PFSK-1 (cell line): ENCODE data around the gene MSTN.

Experiments used
- FOXP2 ChIP-seq: optimal IDR thresholded peaks from 2 replicates; pipeline ENCODE3; 2011; ENCODE audit warnings: borderline replicate concordance, control low read depth, inconsistent platforms; ENCODE audit not compliant: insufficient read depth; ENCODE audit errors: extremely low read length, extremely low read depth
- POLR2AphosphoS5 ChIP-seq: IDR thresholded peaks from 2 replicates; pipeline ENCODE4 v1.6.1; 2012; ENCODE audit warnings: low read depth, mild to moderate bottlenecking, control low read depth, low read length, moderate library complexity
- REST ChIP-seq, 2 experiments: IDR thresholded peaks; 2 replicates each; pipeline versions ENCODE4 v1.6.1 to v1.8.0; 2011 to 2012; ENCODE audit warnings: low read depth in 2 of 2, low read length in 2 of 2, control low read depth in 1 of 2, inconsistent platforms in 1 of 2, mild to moderate bottlenecking in 1 of 2, moderate library complexity in 1 of 2; ENCODE audit not compliant: insufficient read depth in 1 of 2
- SIN3A ChIP-seq: IDR thresholded peaks from 2 replicates; pipeline ENCODE4 v1.6.1; 2012; ENCODE audit warnings: mild to moderate bottlenecking, low read length, moderate library complexity, borderline replicate concordance; ENCODE audit not compliant: insufficient read depth
- TAF1 ChIP-seq: IDR thresholded peaks from 2 replicates; pipeline ENCODE4 v1.6.1; 2012; ENCODE audit warnings: low read length, control low read depth, borderline replicate concordance; ENCODE audit not compliant: insufficient read depth

The MSTN gene

GRCh38 chr2:190069936-190070696 lies 7.6 kb upstream of the MSTN start:
- no peak for TF ChIP-seq TAF1

GRCh38 chr2:190068764-190069163 lies 6.2 kb upstream of the MSTN start:
- TF ChIP-seq SIN3A (no peak), TAF1 (no peak), REST (IDR thresholded peaks at IDR 0.05; ENCODE audit: insufficient read depth in 1 of 2, low read depth in 2 of 2, low read length in 2 of 2) (no peak), POLR2AphosphoS5 (no peak), FOXP2 (no peak)

- TF ChIP-seq SIN3A (no peak), POLR2AphosphoS5 (no peak), REST (IDR thresholded peaks at IDR 0.05; ENCODE audit: insufficient read depth in 1 of 2, low read depth in 2 of 2, low read length in 2 of 2) (no peak), TAF1 (no peak), FOXP2 (no peak)
Measured at GRCh38 chr2:190065839-190066238, 3.3 kb upstream of the MSTN start.

- TF ChIP-seq REST (IDR thresholded peaks at IDR 0.05; ENCODE audit: insufficient read depth in 1 of 2, low read depth in 2 of 2, low read length in 2 of 2), result no peak
- no peak for TF ChIP-seq POLR2AphosphoS5
- no peak for TF ChIP-seq SIN3A
- TF ChIP-seq TAF1, result no peak
- no peak for TF ChIP-seq FOXP2
Measured at GRCh38 chr2:190063624-190064023, 1.1 kb upstream of the MSTN start.

- TF ChIP-seq SIN3A, result no peak
- no peak for TF ChIP-seq POLR2AphosphoS5
- no peak for TF ChIP-seq FOXP2
Measured at GRCh38 chr2:190062053-190062452, 476 bp downstream of the MSTN start.

GRCh38 chr2:190060626-190061025 lies 1.9 kb downstream of the MSTN start:
- no peak for TF ChIP-seq POLR2AphosphoS5
- TF ChIP-seq FOXP2, result no peak
- no peak for TF ChIP-seq SIN3A
- no peak for TF ChIP-seq REST (IDR thresholded peaks at IDR 0.05; ENCODE audit: insufficient read depth in 1 of 2, low read depth in 2 of 2, low read length in 2 of 2)
- TF ChIP-seq TAF1, result no peak
